PC-9 (cell line): ENCODE data around the gene DLG3.

Experiments used
- EZH2 ChIP-seq: fragments of 200-600 bp; sonication (generic); IDR thresholded peaks from 2 replicates; pipeline ENCODE4 v1.8.0; 2017; ENCODE audit warnings: antibody characterized with exemption, low read depth
- TF ChIP-seq, protein P1 (sequence below): fragments of 200-600 bp; sonication (generic); conservative IDR thresholded peaks from 2 replicates; pipeline ENCODE4 v1.6.1; 2017; ENCODE audit warnings: mixed run types, antibody characterized with exemption, mild to moderate bottlenecking, moderate library complexity

DNA sequence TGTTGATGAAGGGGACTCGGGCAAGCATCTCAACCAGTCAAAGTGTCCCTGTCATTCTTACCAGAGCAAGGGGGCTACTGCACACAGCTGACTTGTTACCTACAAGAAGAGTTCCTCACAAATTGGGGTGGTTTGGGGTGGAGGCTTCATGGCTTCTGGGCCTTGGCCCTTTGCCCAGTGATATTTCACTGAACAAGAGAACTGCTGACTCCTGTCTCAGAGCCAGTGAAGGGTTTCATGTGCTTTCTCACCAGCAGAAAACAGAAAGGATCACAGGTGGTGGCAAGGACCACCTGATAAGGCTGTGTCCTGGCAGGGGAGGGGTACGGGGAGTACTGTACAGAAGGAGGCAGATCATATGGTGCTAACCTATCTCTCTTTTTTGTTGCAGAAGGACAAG is 53.5 kb downstream of the DLG3 start:
- TF ChIP-seq, protein P1, sequence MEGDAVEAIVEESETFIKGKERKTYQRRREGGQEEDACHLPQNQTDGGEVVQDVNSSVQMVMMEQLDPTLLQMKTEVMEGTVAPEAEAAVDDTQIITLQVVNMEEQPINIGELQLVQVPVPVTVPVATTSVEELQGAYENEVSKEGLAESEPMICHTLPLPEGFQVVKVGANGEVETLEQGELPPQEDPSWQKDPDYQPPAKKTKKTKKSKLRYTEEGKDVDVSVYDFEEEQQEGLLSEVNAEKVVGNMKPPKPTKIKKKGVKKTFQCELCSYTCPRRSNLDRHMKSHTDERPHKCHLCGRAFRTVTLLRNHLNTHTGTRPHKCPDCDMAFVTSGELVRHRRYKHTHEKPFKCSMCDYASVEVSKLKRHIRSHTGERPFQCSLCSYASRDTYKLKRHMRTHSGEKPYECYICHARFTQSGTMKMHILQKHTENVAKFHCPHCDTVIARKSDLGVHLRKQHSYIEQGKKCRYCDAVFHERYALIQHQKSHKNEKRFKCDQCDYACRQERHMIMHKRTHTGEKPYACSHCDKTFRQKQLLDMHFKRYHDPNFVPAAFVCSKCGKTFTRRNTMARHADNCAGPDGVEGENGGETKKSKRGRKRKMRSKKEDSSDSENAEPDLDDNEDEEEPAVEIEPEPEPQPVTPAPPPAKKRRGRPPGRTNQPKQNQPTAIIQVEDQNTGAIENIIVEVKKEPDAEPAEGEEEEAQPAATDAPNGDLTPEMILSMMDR: no peak
- TF ChIP-seq EZH2: no peak
